Right renal pelvis (tissue), 4 donors: Measurements from ENCODE around the gene OR10D3. TPM values are rescaled to one million over a fixed set of nuclear protein-coding genes. Genes with fewer than 3 reads are reported as not detected.
"Not testable (repeated sequence)": the region's sequence is repeated elsewhere in the genome, so short reads cannot be mapped to it uniquely, and the experiment has no call there.

Experiments
- DNase-seq, 4 donors: peaks; one replicate each; pipeline ENCODE4 v3.0.0-alpha.2; 2013; ENCODE audit warnings: low read depth in 4 of 4, low spot score in 3 of 4, missing footprints in 1 of 4
- polyA plus RNA-seq, 4 donors: library from polyadenylated mRNA; unstranded; fragments of 120-200 nt; gene quantifications; one replicate each; pipeline ENCODE4 v1.2.1, GENCODE V29; 2013; ENCODE audit not compliant: insufficient read length in 4 of 4

Gene OR10D3
- polyA plus RNA-seq, 4 donors, result not detected

GRCh38 chr11:124194293-124195188, 11.4 kb downstream of the OR10D3 start:
- no peak for DNase-seq

- DNase-seq, result peak; percentile 10 to 24 (median 13)
Observed at GRCh38 chr11:124195189-124195734, 12.1 kb downstream of the OR10D3 start.

- DNase-seq, result no peak
Observed at GRCh38 chr11:124197999-124198398, 14.9 kb downstream of the OR10D3 start.

GRCh38 chr11:124198897-124199296, 15.8 kb downstream of the OR10D3 start:
- no peak for DNase-seq

- DNase-seq, result no peak
Observed at GRCh38 chr11:124199702-124200101, 16.6 kb downstream of the OR10D3 start.

- no peak for DNase-seq
Observed at GRCh38 chr11:124200671-124201070, 17.5 kb downstream of the OR10D3 start.

GRCh38 chr11:124202951-124203350, 19.8 kb downstream of the OR10D3 start:
- DNase-seq, result no peak

GRCh38 chr11:124204008-124204407, 20.9 kb downstream of the OR10D3 start:
- no peak for DNase-seq

GRCh38 chr11:124207102-124207792, 24.1 kb downstream of the OR10D3 start:
- no peak for DNase-seq

GRCh38 chr11:124209824-124210357, 26.7 kb downstream of the OR10D3 start:
- no peak for DNase-seq

GRCh38 chr11:124210421-124210820, 27.3 kb downstream of the OR10D3 start:
- no peak for DNase-seq

GRCh38 chr11:124211321-124211720, 28.2 kb downstream of the OR10D3 start:
- DNase-seq, result no peak

- DNase-seq, result no peak
Observed at GRCh38 chr11:124214027-124214426, 30.9 kb downstream of the OR10D3 start.

GRCh38 chr11:124219126-124219525, 36.0 kb downstream of the OR10D3 start:
- no peak for DNase-seq

- DNase-seq, result no peak
Observed at GRCh38 chr11:124222407-124222806, 39.3 kb downstream of the OR10D3 start.

GRCh38 chr11:124224618-124225423, 41.7 kb downstream of the OR10D3 start:
- not testable (repeated sequence) for DNase-seq

- no peak for DNase-seq
Observed at GRCh38 chr11:124225471-124225870, 42.3 kb downstream of the OR10D3 start.

- DNase-seq, result no peak
Observed at GRCh38 chr11:124233376-124233775, 50.2 kb downstream of the OR10D3 start.
